Sciatic nerve (tissue), 2 donors: ENCODE data around the gene DNER. TPM values are rescaled to one million over a fixed set of nuclear protein-coding genes. Genes with fewer than 3 reads are reported as not detected.
A peak's percentile ranks its signal among the peaks of the same experiment; 100 is the strongest.
"Not testable (repeated sequence)": the region's sequence is repeated elsewhere in the genome, so short reads cannot be mapped to it uniquely, and the experiment has no call there.

Experiments
- ATAC-seq: fragments of 200-7000 bp; cut with Tn5 transposase; one replicate; pipeline ENCODE4 v1.9.1; 2020; ENCODE audit warnings: mild to moderate bottlenecking, moderate library complexity
- DNase-seq: peaks from one replicate; pipeline ENCODE4 v3.0.0-alpha.2; 2020; ENCODE audit warnings: low spot score
- intact Hi-C: fragments of 100-400 bp; cut with DNase I; formaldehyde crosslinking; loops from one replicate; pipeline ENCODE4 v1.14.2; 2022
- total RNA-seq: library from RNA; stranded (reverse); fragmentation: NEBNext Ultra II Directional; extraction: Animal tissue kit (Norgen Biotek cat#: 25700); gene quantifications from one replicate; pipeline ENCODE4 v1.2.1, GENCODE V29; 2021
- donor health status: DM: no; HTN: no; CAD: no.
- donor health status: DM: no; HTN: no; CAD: no.

Gene DNER
- 0.71 TPM for total RNA-seq

GRCh38 chr2:229714080-229714735 lies at the start of gene DNER:
DNER (minus strand) TSS chr2:229714555; CDS start chr2:229714423, 132 bp downstream.
- DNase-seq (no peak), ATAC-seq (no peak)
- intact Hi-C loops = no loop called here

GRCh38 chr2:229761663-229762062 lies 47.3 kb upstream of the DNER start:
- DNase-seq = no peak
- intact Hi-C loops = no loop called here
- no peak for ATAC-seq

DNA sequence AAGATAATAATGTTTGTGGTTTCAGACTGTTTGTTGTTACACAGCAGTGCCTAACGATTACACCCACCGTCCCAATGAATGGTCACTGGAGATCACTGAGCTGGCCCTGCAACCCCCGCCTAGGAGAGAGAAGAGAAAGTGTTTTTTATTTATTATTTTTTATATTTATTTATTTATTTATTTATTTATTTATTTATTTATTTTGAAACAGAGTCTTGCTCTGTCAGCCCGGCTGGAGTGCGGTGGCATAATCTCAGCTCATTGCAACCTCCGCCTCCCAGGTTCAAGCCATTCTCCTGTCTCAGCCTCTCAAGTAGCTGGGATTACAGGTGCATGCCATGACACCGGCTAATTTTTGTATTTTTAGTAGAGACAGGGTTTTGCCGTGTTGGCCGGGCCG lies 43.1 kb upstream of the DNER start:
- ATAC-seq, DNase-seq, intact Hi-C loops: not testable (repeated sequence)

- intact Hi-C loops = no loop called here
- no peak for ATAC-seq
- no peak for DNase-seq
These were observed 38.8 kb upstream of the DNER start for GRCh38 chr2:229752970-229753729.

DNA sequence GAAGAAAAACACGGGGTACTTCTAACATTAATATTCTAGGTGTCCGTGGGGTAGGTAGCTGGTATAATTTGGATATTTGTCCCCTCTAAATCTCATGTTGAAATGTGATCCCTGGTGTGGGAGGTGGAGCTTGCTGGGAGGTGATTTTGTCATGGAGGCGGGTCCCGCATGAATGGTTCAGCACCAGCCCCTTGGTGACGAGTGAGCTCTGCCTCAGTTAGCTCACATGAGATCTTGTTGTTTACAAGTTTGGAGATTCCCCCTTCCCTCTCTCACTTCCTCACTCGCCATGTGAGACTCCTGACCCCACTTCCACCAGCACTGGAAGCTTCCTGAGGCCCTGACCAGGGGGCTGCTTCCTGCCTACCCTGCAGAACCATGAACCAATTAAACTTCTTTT lies 35.4 kb upstream of the DNER start:
- DNase-seq (no peak), ATAC-seq (no peak)
- intact Hi-C loops = no loop called here

GRCh38 chr2:229748950-229749349 lies 34.6 kb upstream of the DNER start:
- intact Hi-C loops = no loop called here
- no peak for DNase-seq
- no peak for ATAC-seq

DNA sequence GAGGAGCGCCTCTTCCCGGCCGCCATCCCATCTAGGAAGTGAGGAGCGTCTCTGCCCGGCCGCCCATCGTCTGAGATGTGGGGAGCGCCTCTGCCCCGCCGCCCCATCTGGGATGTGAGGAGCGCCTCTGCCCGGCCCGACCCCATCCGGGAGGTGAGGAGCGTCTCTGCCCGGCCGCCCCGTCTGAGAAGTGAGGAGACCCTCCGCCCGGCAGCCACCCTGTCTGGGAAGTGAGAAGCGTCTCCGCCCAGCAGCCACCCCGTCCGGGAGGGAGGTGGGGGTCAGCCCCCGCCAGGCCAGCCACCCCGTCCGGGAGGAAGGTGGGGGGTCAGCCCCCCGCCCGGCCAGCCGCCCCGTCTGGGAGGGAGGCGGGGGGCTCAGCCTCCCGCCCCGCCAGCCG lies 28.3 kb upstream of the DNER start:
- intact Hi-C loops, ATAC-seq, DNase-seq: not testable (repeated sequence)

DNA sequence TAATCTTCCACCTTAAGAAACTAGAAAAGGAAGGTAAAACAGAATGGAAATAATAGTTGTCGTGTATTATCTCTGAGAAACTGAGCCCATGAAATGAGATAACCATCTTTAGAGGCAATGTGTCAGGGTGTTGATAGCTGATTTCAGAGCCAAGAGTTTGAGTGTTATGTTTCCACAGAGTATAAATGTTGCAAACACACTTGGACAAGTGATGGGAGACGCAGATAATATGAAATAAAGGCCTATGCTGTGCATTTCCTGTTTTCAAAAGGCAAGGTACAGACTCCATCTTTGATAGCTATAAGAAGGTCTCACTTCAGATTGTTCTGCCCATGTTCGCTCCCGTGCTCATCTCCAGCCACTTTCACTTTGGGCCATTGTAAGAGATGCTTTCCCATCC lies 25.9 kb upstream of the DNER start:
- ATAC-seq (no peak), DNase-seq (no peak)
- intact Hi-C loops = no loop called here

DNA sequence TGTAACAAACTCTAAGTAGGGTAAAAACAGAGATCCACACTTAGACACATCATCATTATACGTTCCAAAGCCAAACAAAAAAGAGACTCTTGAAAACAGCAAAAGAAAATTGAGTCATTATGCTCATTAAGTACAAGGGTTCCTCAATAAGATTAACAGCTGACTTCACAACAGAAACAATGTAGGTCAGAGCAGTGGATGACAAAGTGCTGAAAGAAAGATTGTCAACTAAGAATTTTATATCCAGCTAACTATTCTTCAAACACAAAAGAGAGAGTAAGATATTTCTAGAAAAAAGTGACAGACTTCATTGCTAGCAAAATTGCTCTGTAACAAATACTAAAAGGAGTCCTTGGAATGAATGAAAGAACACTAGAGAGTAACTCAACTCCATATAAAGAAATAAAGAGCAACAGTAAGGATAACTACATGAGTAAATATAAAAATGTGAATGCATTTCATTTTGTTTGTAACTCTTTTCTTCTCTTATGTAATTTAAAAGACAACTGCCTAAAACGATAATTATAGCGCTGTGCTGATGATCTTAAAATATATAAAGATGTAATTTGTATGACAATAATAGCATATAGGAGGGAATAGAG lies 23.8 kb upstream of the DNER start:
- DNase-seq = no peak
- intact Hi-C loops = no loop called here
- no peak for ATAC-seq

DNA sequence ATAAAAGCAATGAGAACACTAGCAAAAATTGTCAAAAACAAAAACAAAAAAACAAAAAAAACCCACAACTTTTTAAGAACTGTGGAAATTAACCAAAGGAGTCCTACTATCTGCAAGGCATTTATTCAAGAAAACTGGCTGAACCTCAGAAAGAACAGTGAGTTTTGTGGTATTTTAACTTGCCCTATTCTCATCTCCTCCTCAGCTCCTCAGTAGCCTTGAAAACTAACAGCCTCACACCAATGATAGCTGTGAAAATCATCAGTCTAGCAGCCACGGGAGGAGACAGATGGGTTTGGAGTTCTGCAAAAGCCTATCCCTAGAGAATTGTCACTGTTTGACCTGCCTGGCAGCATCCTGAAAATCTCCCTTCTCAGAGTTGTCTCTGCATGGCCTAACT lies 20.1 kb upstream of the DNER start:
- no peak for ATAC-seq
- intact Hi-C loops = no loop called here

DNA sequence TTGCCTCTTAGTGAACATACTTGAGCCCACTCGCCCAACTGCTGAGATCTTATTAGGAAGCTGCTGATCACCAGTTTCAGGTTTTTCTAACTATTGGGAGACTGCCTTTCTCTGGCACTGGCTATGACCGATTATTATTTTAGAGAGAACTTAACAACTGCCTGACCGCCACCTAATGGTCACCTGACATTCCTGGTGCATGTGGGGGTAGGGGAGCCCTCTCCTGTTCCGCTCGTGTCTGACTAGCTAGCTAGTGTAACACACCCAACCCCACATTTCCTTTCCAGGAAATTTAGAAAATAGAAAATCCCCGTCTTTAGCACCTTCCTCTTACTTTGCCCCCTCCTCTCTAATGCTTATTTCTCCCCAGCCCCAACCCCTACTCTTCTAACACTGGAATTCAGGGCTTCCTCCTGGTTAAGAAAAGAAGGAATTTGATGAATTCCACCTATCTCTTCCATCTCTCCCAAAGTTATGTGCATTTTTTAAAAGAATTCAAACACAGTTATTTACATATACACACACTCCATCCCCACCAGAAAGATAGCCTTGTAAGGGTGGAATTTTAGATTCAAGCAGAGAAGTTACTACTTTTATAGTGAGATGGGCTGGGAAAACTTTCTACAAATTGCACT lies 19.4 kb upstream of the DNER start:
- ATAC-seq (no peak), DNase-seq (no peak)
- intact Hi-C loops = no loop called here

More for the DNA sequence above, 20.1 kb upstream of the DNER start:
- DNase-seq = no peak

GRCh38 chr2:229732897-229733296 lies 18.5 kb upstream of the DNER start:
- ATAC-seq (no peak), DNase-seq (no peak)
- intact Hi-C loops = no loop called here

DNA sequence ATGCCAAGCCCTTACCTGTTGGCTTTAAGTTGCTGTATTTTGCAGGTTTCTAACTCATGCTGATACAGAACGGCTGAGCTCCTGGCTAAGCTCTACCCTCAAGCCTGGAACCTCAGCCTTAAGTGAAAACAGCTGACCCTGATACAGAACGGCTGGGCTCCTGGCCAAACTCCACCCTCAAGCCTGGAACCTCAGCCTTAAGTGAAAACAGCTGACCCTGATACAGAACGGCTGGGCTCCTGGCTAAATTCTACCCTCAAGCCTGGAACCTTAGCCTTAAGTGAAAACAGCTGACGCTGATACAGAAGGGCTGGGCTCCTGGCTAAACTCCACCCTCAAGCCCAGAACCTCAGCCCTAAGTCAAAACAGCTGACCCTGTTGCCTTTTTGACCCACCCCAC lies 17.6 kb upstream of the DNER start:
- intact Hi-C loops = no loop called here
- peak; percentile 62 for ATAC-seq
- DNase-seq = no peak

DNA sequence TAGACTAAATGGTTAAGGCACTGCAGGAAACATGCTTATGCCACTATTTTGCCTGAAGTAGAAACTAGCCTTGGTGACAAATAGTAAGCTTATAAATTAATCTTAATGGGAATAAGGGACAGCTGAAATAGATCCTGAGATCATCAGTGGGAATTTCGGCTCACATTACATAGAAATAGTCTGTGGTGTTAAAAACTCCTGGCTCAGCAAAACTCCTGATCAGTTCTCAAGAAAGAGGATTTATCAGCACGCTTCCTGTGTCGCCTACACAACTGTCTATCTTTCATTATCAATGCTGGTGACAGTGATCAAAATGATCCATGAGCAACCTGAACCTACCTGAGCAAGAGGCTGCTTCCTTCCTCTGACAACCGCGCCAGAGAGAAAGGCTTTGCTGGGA lies 17.0 kb upstream of the DNER start:
- ATAC-seq (no peak), DNase-seq (no peak)
- intact Hi-C loops = no loop called here

GRCh38 chr2:229728370-229728769 lies 14.0 kb upstream of the DNER start:
- intact Hi-C loops = no loop called here
- no peak for DNase-seq
- no peak for ATAC-seq

GRCh38 chr2:229726643-229727042 lies 12.3 kb upstream of the DNER start:
- intact Hi-C loops = no loop called here
- DNase-seq (no peak), ATAC-seq (no peak)

DNA sequence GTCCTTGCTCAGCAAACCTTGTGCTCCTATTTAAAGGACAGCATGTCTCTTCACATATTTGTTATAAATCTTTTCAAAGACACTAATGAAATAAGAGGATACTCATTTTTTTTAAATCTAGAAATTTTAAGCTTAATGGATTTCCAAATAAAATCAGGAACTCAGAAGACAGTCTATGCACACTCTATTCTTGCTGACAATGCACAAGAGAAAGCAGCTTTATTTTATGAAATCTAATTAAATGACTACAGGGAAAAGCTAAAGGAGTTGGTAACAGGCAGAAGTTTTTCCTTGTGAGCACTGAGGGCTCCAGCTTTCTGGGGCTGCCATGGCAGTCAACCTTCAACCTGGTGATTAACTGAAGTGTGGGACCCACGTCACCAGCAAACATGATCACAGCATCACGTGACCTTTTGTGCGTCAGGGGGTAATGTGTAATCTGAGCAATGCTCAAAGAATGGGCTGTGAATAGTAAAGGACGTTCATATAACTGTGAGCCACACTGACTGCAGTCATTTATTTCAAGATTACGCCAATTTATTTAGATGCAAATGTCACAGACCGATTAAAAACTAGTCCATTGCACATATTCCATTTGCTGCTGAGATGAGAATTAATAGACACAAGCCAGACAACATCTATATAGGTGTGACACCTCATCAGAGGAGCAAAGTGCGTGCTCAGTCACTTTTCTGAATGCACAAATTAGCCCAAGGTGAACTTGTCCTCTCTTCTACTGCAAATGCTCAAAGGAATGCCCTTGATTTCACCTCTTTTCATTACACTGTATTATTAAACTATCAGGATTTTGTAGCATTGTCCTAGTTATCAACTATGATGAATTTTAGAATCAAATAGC lies 11.6 kb upstream of the DNER start:
- intact Hi-C loops = no loop called here
- DNase-seq (no peak), ATAC-seq (no peak)

GRCh38 chr2:229723192-229723591 lies 8.8 kb upstream of the DNER start:
- DNase-seq, intact Hi-C loops, ATAC-seq: not testable (repeated sequence)
